Gastrocnemius medialis (tissue), 4 donors: ENCODE results near the gene C2CD3.

ENCODE experiments used
- POLR2A ChIP-seq, 2 donors: fragments of 450-650 bp; IDR thresholded peaks; one replicate each; pipeline ENCODE4 v1.6.1; 2017; ENCODE audit warnings: antibody characterized with exemption in 2 of 2, mild to moderate bottlenecking in 2 of 2, moderate library complexity in 2 of 2
- TF ChIP-seq, protein P1 (sequence below), 5 experiments: fragments of 450-650 bp in 3 of 5; fragments of 200-600 bp in 2 of 5; sonication (generic) in 2 of 5; IDR thresholded peaks in 4 of 5; conservative IDR thresholded peaks in 1 of 5; 1 replicate in 4 of 5; 2 replicates in 1 of 5; pipeline ENCODE4 v1.5.1; 2016 to 2019; ENCODE audit warnings: antibody characterized with exemption in 5 of 5, mild to moderate bottlenecking in 3 of 5, moderate library complexity in 3 of 5

DNA sequence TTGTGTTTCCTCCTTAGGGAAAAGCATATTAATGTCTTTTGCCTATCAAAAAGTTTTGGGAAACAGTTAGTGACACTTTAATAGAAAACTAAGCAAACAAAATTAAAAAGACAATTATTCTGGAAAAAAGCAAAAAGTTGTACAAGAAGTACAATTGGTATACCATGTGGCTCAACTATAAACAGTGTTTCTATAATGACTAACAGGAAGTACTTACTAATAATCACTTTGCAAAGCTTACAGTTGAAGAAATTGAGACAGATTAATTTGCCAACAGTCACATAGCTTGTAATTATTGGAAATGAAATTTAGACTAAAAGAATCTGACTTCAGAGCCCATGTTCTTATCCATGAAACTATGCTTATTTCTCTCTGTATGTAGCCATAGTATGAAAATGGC lies 25.0 kb upstream of the C2CD3 start:
- TF ChIP-seq, protein P1, sequence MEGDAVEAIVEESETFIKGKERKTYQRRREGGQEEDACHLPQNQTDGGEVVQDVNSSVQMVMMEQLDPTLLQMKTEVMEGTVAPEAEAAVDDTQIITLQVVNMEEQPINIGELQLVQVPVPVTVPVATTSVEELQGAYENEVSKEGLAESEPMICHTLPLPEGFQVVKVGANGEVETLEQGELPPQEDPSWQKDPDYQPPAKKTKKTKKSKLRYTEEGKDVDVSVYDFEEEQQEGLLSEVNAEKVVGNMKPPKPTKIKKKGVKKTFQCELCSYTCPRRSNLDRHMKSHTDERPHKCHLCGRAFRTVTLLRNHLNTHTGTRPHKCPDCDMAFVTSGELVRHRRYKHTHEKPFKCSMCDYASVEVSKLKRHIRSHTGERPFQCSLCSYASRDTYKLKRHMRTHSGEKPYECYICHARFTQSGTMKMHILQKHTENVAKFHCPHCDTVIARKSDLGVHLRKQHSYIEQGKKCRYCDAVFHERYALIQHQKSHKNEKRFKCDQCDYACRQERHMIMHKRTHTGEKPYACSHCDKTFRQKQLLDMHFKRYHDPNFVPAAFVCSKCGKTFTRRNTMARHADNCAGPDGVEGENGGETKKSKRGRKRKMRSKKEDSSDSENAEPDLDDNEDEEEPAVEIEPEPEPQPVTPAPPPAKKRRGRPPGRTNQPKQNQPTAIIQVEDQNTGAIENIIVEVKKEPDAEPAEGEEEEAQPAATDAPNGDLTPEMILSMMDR (IDR thresholded peaks at IDR 0.05 in 4 of 5, conservative IDR thresholded peaks at IDR 0.05 in 1 of 5) = no peak
- no peak for TF ChIP-seq POLR2A (IDR thresholded peaks at IDR 0.05)
